Activated CD4-positive, alpha-beta T cell treated with anti-CD3 and anti-CD28 coated beads, Interleukin-10, Interleukin-2, amounts not matched to agents 100 ng/mL and 50 ng/mL, durations not matched to agents 16 hours and 8 hours (primary cell): ENCODE results near the gene NLGN1.

ENCODE experiments used
- DNase-seq: peaks from one replicate; pipeline ENCODE4 v3.0.0-alpha.2; 2020

The NLGN1 gene

GRCh38 chr3:173923204-173923603 is 525.7 kb downstream of the NLGN1 start:
- no peak for DNase-seq

- no peak for DNase-seq
Observed at GRCh38 chr3:173930251-173930650, 532.7 kb downstream of the NLGN1 start.

- DNase-seq: no peak
Observed at GRCh38 chr3:173932624-173933023, 535.1 kb downstream of the NLGN1 start.

GRCh38 chr3:173933113-173933512 is 535.6 kb downstream of the NLGN1 start:
- no peak for DNase-seq

GRCh38 chr3:173936316-173936715 is 538.8 kb downstream of the NLGN1 start:
- DNase-seq: no peak

- no peak for DNase-seq
Observed at GRCh38 chr3:173938159-173938558, 540.6 kb downstream of the NLGN1 start.

GRCh38 chr3:173938616-173939015 is 541.1 kb downstream of the NLGN1 start:
- DNase-seq: no peak

GRCh38 chr3:173939331-173939730 is 541.8 kb downstream of the NLGN1 start:
- no peak for DNase-seq

GRCh38 chr3:173943264-173943663 is 545.7 kb downstream of the NLGN1 start:
- DNase-seq: no peak

GRCh38 chr3:173945170-173945569 is 547.6 kb downstream of the NLGN1 start:
- DNase-seq: no peak

GRCh38 chr3:173945806-173946205 is 548.3 kb downstream of the NLGN1 start:
- DNase-seq: no peak

- no peak for DNase-seq
Observed at GRCh38 chr3:173954647-173955046, 557.1 kb downstream of the NLGN1 start.

GRCh38 chr3:173957646-173958045 is 560.1 kb downstream of the NLGN1 start:
- no peak for DNase-seq

GRCh38 chr3:173958805-173959204 is 561.3 kb downstream of the NLGN1 start:
- DNase-seq: no peak

- DNase-seq: no peak
Observed at GRCh38 chr3:173970281-173970680, 572.7 kb downstream of the NLGN1 start.

- DNase-seq: no peak
Observed at GRCh38 chr3:173976281-173976680, 578.7 kb downstream of the NLGN1 start.

GRCh38 chr3:173977747-173978146 is 580.2 kb downstream of the NLGN1 start:
- no peak for DNase-seq

- DNase-seq: no peak
Observed at GRCh38 chr3:173983343-173983742, 585.8 kb downstream of the NLGN1 start.

- no peak for DNase-seq
Observed at GRCh38 chr3:173986861-173987410, 589.4 kb downstream of the NLGN1 start.

- DNase-seq: no peak
Observed at GRCh38 chr3:173988909-173989308, 591.4 kb downstream of the NLGN1 start.

- no peak for DNase-seq
Observed at GRCh38 chr3:173992416-173992815, 594.9 kb downstream of the NLGN1 start.

- DNase-seq: no peak
Observed at GRCh38 chr3:173993299-173993698, 595.8 kb downstream of the NLGN1 start.

GRCh38 chr3:174000675-174001074 is 603.1 kb downstream of the NLGN1 start:
- no peak for DNase-seq

GRCh38 chr3:174002543-174002942 is 605.0 kb downstream of the NLGN1 start:
- no peak for DNase-seq

- DNase-seq: no peak
Observed at GRCh38 chr3:174010907-174011306, 613.4 kb downstream of the NLGN1 start.

GRCh38 chr3:174016186-174016585 is 618.6 kb downstream of the NLGN1 start:
- no peak for DNase-seq
